ENCODE measurements around the gene UACA. TPM values are rescaled to one million over a fixed set of nuclear protein-coding genes. Genes with fewer than 3 reads are reported as not detected.

UACA gene
- total RNA-seq, 2 experiments from 2014 or later: 6.6 TPM

DNA sequence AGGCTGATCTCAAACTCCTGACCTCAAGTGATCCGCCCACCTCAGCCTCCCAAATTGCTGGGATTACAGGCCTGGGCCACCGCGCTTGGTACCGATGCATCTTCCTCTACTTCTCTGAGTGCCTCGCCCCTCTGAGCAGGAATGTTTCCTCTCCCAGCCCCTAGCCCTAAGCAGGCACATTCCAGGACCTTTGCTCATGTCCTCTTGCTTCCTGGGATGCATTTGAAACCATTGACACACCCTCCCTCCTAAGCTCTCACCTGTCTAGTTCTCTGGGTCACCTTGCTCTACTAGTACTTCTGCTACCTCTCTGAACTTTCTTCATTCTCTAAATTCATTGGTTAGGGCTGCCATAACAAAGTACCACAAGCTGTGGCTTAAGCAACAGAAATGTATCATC is 17.9 kb upstream of the UACA start:
- DNase-seq: no peak
- Mint-ChIP-seq H3K27me3 (peaks cover 13% of the 10 kb centered on the region), H3K9me3 (ENCODE audit: low read depth) (no peaks in the 10 kb centered on the region), H3K27ac (no peak overlapping the region), H3K4me3 (no peak overlapping the region), H3K36me3 (ENCODE audit: low read depth) (no peaks in the 10 kb centered on the region), H3K4me1 (no peaks in the 10 kb centered on the region)
- CTCF ChIA-PET: no interaction called here
- ATAC-seq: no peak
- intact Hi-C loops (cut with DNase I, micrococcal nuclease): no loop called here
- POLR2A ChIA-PET: no interaction called here

DNA sequence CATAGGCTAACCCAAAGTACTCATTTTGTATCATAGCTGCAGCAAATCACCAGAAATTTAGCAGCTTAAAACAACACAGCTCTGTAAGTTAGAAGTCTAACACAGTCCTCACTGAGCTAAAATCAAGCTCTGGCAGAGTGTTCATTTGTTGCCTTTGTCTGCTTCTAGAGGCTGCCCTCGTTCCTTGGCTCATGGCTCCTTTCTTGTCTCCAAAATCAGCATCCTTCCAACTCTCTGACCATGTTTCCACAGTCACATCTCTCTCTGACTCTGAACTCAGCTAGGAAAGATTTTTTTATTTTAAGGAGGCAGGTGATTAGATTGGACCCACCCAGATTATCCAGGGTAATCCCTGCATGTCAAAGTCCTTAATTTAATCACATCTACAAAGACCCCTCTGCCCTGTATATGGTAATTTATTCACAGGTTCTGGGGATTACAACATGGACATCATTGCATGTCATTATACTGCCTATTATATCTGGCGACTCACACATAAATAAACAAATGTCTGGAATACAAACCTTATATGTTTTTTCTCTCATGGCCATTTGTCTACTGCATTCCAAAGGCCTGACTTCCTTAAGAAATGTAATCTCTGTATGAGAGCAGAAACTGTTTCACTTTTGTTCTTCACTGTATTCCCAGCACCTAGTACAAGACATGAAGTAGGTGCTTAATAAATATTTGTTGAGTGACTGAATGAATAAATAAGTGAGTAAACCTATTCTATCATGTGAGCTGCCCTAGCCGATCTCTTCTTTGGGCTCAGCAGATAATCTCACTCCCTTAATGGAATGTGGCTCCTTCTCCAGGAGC is 15.1 kb upstream of the UACA start:
- Mint-ChIP-seq H3K4me1 (no peaks in the 10 kb centered on the region), H3K9me3 (ENCODE audit: low read depth) (no peaks in the 10 kb centered on the region), H3K36me3 (ENCODE audit: low read depth) (no peaks in the 10 kb centered on the region), H3K4me3 (no peak overlapping the region), H3K27me3 (peaks cover 11% of the 10 kb centered on the region), H3K27ac (no peak overlapping the region)
- DNase-seq (no peak), ATAC-seq (no peak)
- ChIA-PET POLR2A (no interaction called here), CTCF (interaction anchor here (0.6 kb wide), 1 partner anchor 1003 kb away, joined by 3 read pairs; no protein-coding TSS in a partner anchor)
- intact Hi-C loops (cut with DNase I, micrococcal nuclease): no loop called here

GRCh38 chr15:70777170-70777926 is 14.0 kb upstream of the UACA start:
- ChIA-PET POLR2A (no interaction called here), CTCF (interaction anchor here (0.6 kb wide), 2 partner anchors 74 to 1004 kb away, joined by 3 read pairs; no protein-coding TSS in a partner anchor)
- no peak for DNase-seq
- H3K4me3 Mint-ChIP-seq: no peak overlapping the region
- no peak overlapping the region for H3K27ac Mint-ChIP-seq
- no peak for ATAC-seq
- H3K36me3 Mint-ChIP-seq (ENCODE audit: low read depth): no peaks in the 10 kb centered on the region
- no peaks in the 10 kb centered on the region for H3K9me3 Mint-ChIP-seq (ENCODE audit: low read depth)
- H3K4me1 Mint-ChIP-seq: no peaks in the 10 kb centered on the region
- peaks cover 11% of the 10 kb centered on the region for H3K27me3 Mint-ChIP-seq
- intact Hi-C loops (cut with DNase I, micrococcal nuclease): no loop called here

GRCh38 chr15:70775160-70775559 is 11.8 kb upstream of the UACA start:
- intact Hi-C loops (cut with DNase I, micrococcal nuclease): no loop called here
- no peaks in the 10 kb centered on the region for H3K36me3 Mint-ChIP-seq (ENCODE audit: low read depth)
- ChIA-PET POLR2A (no interaction called here), CTCF (no interaction called here)
- DNase-seq (no peak), ATAC-seq (no peak)
- H3K4me1 Mint-ChIP-seq: peaks cover 4% of the 10 kb centered on the region
- H3K27me3 Mint-ChIP-seq: peaks cover 10% of the 10 kb centered on the region
- H3K27ac Mint-ChIP-seq: no peak overlapping the region
- H3K4me3 Mint-ChIP-seq: no peak overlapping the region
- no peaks in the 10 kb centered on the region for H3K9me3 Mint-ChIP-seq (ENCODE audit: low read depth)

DNA sequence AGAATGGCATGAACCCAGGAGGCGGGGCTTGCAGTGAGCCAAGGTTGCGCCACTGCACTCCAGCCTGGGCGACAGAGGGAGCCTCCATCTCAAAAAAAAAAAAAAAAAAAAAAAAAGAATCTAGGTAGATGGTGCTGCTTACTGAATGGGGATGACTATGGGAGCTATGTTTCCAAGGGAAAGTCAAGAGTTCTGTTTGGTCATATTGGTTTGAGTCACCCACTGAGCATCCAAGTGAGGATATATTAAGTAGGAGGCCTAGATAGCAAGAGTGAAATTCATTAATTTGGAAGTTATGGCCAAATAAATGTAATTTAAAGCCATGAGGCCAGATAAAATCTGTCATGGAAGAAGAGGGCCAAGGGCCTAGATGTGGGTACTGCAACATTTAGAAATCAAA is 9.0 kb upstream of the UACA start:
- Mint-ChIP-seq H3K4me3 (no peak overlapping the region), H3K36me3 (ENCODE audit: low read depth) (no peaks in the 10 kb centered on the region), H3K27ac (no peak overlapping the region), H3K4me1 (peaks cover 14% of the 10 kb centered on the region), H3K27me3 (peaks cover 7% of the 10 kb centered on the region), H3K9me3 (ENCODE audit: low read depth) (no peaks in the 10 kb centered on the region)
- no peak for DNase-seq
- POLR2A ChIA-PET: no interaction called here
- intact Hi-C loops (cut with DNase I, micrococcal nuclease): no loop called here
- CTCF ChIA-PET: no interaction called here
- no peak for ATAC-seq

- Mint-ChIP-seq H3K27me3 (peaks cover 5% of the 10 kb centered on the region), H3K4me1 (peaks cover 14% of the 10 kb centered on the region), H3K36me3 (ENCODE audit: low read depth) (no peaks in the 10 kb centered on the region), H3K9me3 (ENCODE audit: low read depth) (no peaks in the 10 kb centered on the region), H3K4me3 (no peak overlapping the region), H3K27ac (no peak overlapping the region)
- peak; percentile 33 for ATAC-seq
- ChIA-PET CTCF (interaction anchor here (0.8 kb wide), 1 partner anchor 48 kb away, joined by 3 read pairs; no protein-coding TSS in a partner anchor), POLR2A (no interaction called here)
- DNase-seq: no peak
- intact Hi-C loops (cut with DNase I, micrococcal nuclease): no loop called here
Measured at GRCh38 chr15:70770863-70771262, 7.5 kb upstream of the UACA start.

DNA sequence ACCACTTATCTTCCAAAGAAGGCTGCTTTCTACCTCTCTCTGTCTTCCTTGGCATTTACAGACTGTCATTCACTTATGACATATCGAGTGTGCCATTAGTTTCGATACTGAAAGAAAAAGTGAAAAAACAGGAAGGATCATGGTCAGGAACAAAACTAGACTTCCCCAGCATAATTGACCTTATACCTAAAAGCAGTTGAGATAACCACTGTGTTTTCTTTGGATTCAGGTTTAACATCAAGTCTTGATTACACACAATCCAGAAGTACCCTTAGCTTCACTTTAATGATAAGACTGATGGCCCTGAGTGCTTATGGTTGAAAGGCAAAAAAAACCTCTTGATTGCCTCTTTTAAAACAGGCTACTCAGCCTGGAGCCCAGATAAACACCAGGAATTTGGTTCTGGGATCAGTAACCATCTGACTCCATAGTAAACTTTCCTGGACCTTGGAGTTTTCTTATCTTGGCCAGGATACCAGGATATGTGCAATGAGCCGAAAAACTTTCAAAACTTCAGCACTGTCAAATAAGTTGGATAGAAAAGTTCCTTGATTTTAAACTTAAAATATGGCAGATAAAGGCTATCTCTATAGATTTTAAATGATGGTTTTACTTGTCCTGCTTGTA is 5.0 kb upstream of the UACA start:
- no peak for ATAC-seq
- no peaks in the 10 kb centered on the region for H3K9me3 Mint-ChIP-seq (ENCODE audit: low read depth)
- no peak overlapping the region for H3K4me3 Mint-ChIP-seq
- H3K27ac Mint-ChIP-seq: no peak overlapping the region
- ChIA-PET POLR2A (no interaction called here), CTCF (no interaction called here)
- no peaks in the 10 kb centered on the region for H3K36me3 Mint-ChIP-seq (ENCODE audit: low read depth)
- H3K27me3 Mint-ChIP-seq: peaks cover 17% of the 10 kb centered on the region
- DNase-seq: no peak
- peaks cover 18% of the 10 kb centered on the region for H3K4me1 Mint-ChIP-seq
- intact Hi-C loops (cut with DNase I, micrococcal nuclease): no loop called here

GRCh38 chr15:70767667-70768066 is 4.3 kb upstream of the UACA start:
- H3K36me3 Mint-ChIP-seq (ENCODE audit: low read depth): no peaks in the 10 kb centered on the region
- ChIA-PET CTCF (no interaction called here), POLR2A (interaction anchor here (0.7 kb wide), 1 partner anchor 668 kb away, joined by 3 read pairs; no protein-coding TSS in a partner anchor)
- H3K4me3 Mint-ChIP-seq: no peak overlapping the region
- ATAC-seq: no peak
- H3K4me1 Mint-ChIP-seq: peaks cover 18% of the 10 kb centered on the region
- intact Hi-C loops (cut with DNase I, micrococcal nuclease): no loop called here
- no peak overlapping the region for H3K27ac Mint-ChIP-seq
- DNase-seq: peak; percentile 35
- peaks cover 17% of the 10 kb centered on the region for H3K27me3 Mint-ChIP-seq
- no peaks in the 10 kb centered on the region for H3K9me3 Mint-ChIP-seq (ENCODE audit: low read depth)

DNA sequence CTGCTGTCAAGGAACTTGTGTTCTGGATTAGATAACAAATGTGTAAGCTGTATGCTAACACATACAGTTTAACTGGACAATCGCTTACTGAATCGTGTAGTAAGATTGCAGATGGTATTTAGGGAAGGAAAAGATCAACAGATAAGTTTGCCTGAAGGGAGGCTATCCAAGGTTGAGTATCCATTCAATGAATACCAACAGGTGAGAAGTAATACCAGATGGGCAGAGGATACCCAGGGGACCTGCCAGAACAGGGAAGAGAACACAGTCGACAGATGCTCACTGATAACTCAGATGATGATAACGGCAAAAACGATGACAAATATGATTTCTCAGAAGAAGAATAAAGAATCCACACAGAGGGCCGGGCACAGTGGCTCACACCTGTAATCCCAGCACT is 3.2 kb upstream of the UACA start:
- Mint-ChIP-seq H3K27me3 (peaks cover 22% of the 10 kb centered on the region), H3K27ac (no peak overlapping the region), H3K9me3 (ENCODE audit: low read depth) (no peaks in the 10 kb centered on the region), H3K4me3 (no peak overlapping the region), H3K4me1 (peaks cover 24% of the 10 kb centered on the region), H3K36me3 (ENCODE audit: low read depth) (no peaks in the 10 kb centered on the region)
- POLR2A ChIA-PET: no interaction called here
- DNase-seq (no peak), ATAC-seq (no peak)
- CTCF ChIA-PET: no interaction called here
- intact Hi-C loops (cut with DNase I, micrococcal nuclease): no loop called here

- no peaks in the 10 kb centered on the region for H3K36me3 Mint-ChIP-seq (ENCODE audit: low read depth)
- no peak overlapping the region for H3K4me3 Mint-ChIP-seq
- peaks cover 26% of the 10 kb centered on the region for H3K27me3 Mint-ChIP-seq
- CTCF ChIA-PET: interaction anchor here (0.6 kb wide), 1 partner anchor 114 kb away, joined by 3 read pairs; no protein-coding TSS in a partner anchor
- no peaks in the 10 kb centered on the region for H3K9me3 Mint-ChIP-seq (ENCODE audit: low read depth)
- peaks cover 21% of the 10 kb centered on the region for H3K4me1 Mint-ChIP-seq
- intact Hi-C loops (cut with DNase I, micrococcal nuclease): no loop called here
- POLR2A ChIA-PET: no interaction called here
- no peak overlapping the region for H3K27ac Mint-ChIP-seq
- no peak for ATAC-seq
- DNase-seq: no peak
Measured at GRCh38 chr15:70765504-70766281, 2.3 kb upstream of the UACA start.
